ENCODE results near the gene MYO19. TPM values are rescaled to one million over a fixed set of nuclear protein-coding genes. Genes with fewer than 3 reads are reported as not detected.

MYO19 gene
- total RNA-seq, 2 donors from 2014 or later: 37.4 to 78.1 TPM

DNA sequence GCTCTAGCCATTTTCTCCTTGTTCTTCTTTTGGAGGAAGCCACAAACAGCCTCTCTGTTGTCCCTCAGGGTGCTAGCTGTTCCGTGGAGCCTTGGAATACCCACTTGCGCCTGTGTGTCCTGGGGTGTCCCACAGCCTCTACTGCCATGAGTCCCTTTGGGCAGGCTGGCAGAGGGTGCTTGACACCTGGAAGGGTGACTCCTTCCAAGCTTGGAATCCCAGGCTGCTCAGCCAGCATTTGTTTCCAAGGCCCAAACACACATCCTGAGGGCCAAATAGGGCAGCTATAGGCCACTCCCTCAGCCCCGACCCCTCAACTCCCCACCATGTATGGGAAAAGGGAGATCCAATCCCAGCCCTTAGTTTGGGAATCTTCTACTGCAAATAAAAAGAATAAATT is 33.3 kb downstream of the MYO19 start:
- H3K27ac ChIP-seq: no peak overlapping the region
- intact Hi-C loops (cut with DNase I): no loop called here
- ATAC-seq (no peak), DNase-seq (no peak)
- 92 to 97% methylated on average over 3 of the region's 3 CpGs for WGBS, 2 donors
- no peaks in the 10 kb centered on the region for H3K9me3 ChIP-seq
- no peaks in the 10 kb centered on the region for H3K27me3 ChIP-seq
- H3K4me3 ChIP-seq: no peak overlapping the region
- TF ChIP-seq, protein P1, sequence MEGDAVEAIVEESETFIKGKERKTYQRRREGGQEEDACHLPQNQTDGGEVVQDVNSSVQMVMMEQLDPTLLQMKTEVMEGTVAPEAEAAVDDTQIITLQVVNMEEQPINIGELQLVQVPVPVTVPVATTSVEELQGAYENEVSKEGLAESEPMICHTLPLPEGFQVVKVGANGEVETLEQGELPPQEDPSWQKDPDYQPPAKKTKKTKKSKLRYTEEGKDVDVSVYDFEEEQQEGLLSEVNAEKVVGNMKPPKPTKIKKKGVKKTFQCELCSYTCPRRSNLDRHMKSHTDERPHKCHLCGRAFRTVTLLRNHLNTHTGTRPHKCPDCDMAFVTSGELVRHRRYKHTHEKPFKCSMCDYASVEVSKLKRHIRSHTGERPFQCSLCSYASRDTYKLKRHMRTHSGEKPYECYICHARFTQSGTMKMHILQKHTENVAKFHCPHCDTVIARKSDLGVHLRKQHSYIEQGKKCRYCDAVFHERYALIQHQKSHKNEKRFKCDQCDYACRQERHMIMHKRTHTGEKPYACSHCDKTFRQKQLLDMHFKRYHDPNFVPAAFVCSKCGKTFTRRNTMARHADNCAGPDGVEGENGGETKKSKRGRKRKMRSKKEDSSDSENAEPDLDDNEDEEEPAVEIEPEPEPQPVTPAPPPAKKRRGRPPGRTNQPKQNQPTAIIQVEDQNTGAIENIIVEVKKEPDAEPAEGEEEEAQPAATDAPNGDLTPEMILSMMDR (IDR thresholded peaks at IDR 0.05): no peak
- no peak for TF ChIP-seq POLR2A (IDR thresholded peaks at IDR 0.05)
- peaks cover 0 to 15% of the 10 kb centered on the region in 2 donors for H3K36me3 ChIP-seq (replicated peaks in 1 of 2; ENCODE audit: insufficient read depth in 1 of 2, low read depth in 2 of 2)
- H3K4me1 ChIP-seq: no peaks in the 10 kb centered on the region

GRCh38 chr17:36500745-36501225 is 33.9 kb downstream of the MYO19 start:
- Histone ChIP-seq H3K27me3 (no peaks in the 10 kb centered on the region), H3K9me3 (no peaks in the 10 kb centered on the region), H3K4me3 (no peak overlapping the region), H3K36me3 (replicated peaks in 1 of 2; ENCODE audit: insufficient read depth in 1 of 2, low read depth in 2 of 2) (peaks cover 3 to 17% of the 10 kb centered on the region in 2 donors), H3K4me1 (no peaks in the 10 kb centered on the region), H3K27ac (no peak overlapping the region)
- TF ChIP-seq POLR2A (IDR thresholded peaks at IDR 0.05): no peak
- TF ChIP-seq, protein P1 (IDR thresholded peaks at IDR 0.05): no peak
- no peak for ATAC-seq
- 95 to 98% methylated on average over 7 to 15 of the region's 15 CpGs for WGBS, 2 donors
- intact Hi-C loops (cut with DNase I): no loop called here
- DNase-seq: no peak

DNA sequence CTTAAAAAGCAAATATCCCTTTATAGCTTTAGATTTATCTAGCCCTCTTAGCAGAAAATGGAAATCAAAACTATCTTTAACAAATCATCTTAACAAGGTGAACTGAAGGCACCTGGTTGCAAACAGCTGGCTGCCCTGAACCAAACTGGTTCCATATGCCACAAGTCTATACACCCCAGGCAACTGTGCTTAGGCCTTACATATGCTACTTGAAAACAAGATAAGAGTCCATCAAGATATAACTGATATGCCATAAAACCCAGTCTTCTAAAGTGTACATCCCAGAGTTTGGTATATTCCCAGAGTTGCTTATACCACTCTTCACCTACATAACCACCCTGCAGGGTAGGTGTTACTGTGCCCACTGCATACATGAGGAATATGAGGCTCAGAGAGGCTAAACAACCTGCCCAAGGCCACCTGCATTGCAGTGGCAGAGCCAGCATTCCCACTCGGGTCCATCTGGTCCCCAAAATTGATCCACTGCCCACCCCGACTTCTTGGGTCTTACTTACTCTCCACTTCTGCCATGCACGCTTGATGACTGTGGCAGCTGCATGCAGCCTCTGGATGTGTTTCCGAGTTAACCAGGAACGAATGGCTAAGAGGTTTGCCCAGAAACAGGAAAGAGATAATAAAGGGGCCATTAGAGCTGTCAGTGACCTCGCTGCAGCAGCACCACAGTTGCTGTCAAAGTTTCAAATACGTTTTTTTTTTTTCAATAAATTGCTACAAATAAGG is 35.9 kb downstream of the MYO19 start:
- Histone ChIP-seq H3K36me3 (replicated peaks in 1 of 2; ENCODE audit: insufficient read depth in 1 of 2, low read depth in 2 of 2) (peaks cover 4 to 17% of the 10 kb centered on the region in 2 donors), H3K27me3 (no peaks in the 10 kb centered on the region), H3K4me3 (no peak overlapping the region), H3K9me3 (no peaks in the 10 kb centered on the region), H3K27ac (no peak overlapping the region), H3K4me1 (peaks cover 7% of the 10 kb centered on the region)
- DNase-seq (no peak), ATAC-seq (no peak)
- 74 to 78% methylated on average over 7 of the region's 7 CpGs for WGBS, 2 donors
- no peak for TF ChIP-seq POLR2A (IDR thresholded peaks at IDR 0.05)
- TF ChIP-seq, protein P1 (IDR thresholded peaks at IDR 0.05): no peak
- intact Hi-C loops (cut with DNase I): no loop called here

- 85 to 89% methylated on average over 7 to 9 of the region's 9 CpGs for WGBS, 2 donors
- Histone ChIP-seq H3K4me1 (peaks cover 7% of the 10 kb centered on the region), H3K36me3 (replicated peaks in 1 of 2; ENCODE audit: insufficient read depth in 1 of 2, low read depth in 2 of 2) (peaks cover 4 to 18% of the 10 kb centered on the region in 2 donors), H3K27me3 (no peaks in the 10 kb centered on the region), H3K27ac (no peak overlapping the region), H3K4me3 (no peak overlapping the region), H3K9me3 (no peaks in the 10 kb centered on the region)
- intact Hi-C loops (cut with DNase I): no loop called here
- TF ChIP-seq POLR2A (IDR thresholded peaks at IDR 0.05): no peak
- TF ChIP-seq, protein P1 (IDR thresholded peaks at IDR 0.05): no peak
- no peak for ATAC-seq
- no peak for DNase-seq
Observed at GRCh38 chr17:36498155-36498554, 36.5 kb downstream of the MYO19 start.
